ENCODE results near the gene LIF. TPM values are rescaled to one million over a fixed set of nuclear protein-coding genes. Genes with fewer than 3 reads are reported as not detected.
"Not testable (repeated sequence)": the region's sequence is repeated elsewhere in the genome, so short reads cannot be mapped to it uniquely, and the experiment has no call there.

The LIF gene
- polyA plus RNA-seq, 6 donors from 2014 or later, result not detected

GRCh38 chr22:30209642-30210041, 36.9 kb downstream of the LIF start:
- Mint-ChIP-seq H3K4me3 (no peak overlapping the region), H3K27me3 (peaks cover 11 to 14% (median 13%) of the 10 kb centered on the region in 3 donors), H3K27ac (no peak overlapping the region), H3K36me3 (no peaks in the 10 kb centered on the region), H3K4me1 (peaks cover 0 to 6% (median 3%) of the 10 kb centered on the region in 3 donors), H3K9me3 (peaks cover 0 to 2% (median 0%) of the 10 kb centered on the region in 7 donors)
- ATAC-seq (ENCODE audit: low read depth in 2 of 2), result no peak
- DNase-seq, result no peak

- no peak for DNase-seq
- Mint-ChIP-seq H3K4me3 (no peak overlapping the region), H3K27ac (peak overlapping the region in 1 of 6 donors; percentile 2), H3K27me3 (peaks cover 11 to 14% (median 13%) of the 10 kb centered on the region in 3 donors), H3K36me3 (no peaks in the 10 kb centered on the region), H3K9me3 (peaks cover 0 to 2% (median 0%) of the 10 kb centered on the region in 7 donors), H3K4me1 (peaks cover 0 to 6% (median 3%) of the 10 kb centered on the region in 3 donors)
- ATAC-seq (ENCODE audit: low read depth in 2 of 2), result no peak
Observed at GRCh38 chr22:30208631-30209603, 37.6 kb downstream of the LIF start.

GRCh38 chr22:30206944-30207343, 39.6 kb downstream of the LIF start:
- H3K9me3 Mint-ChIP-seq, result peaks cover 0 to 2% (median 0%) of the 10 kb centered on the region in 7 donors
- DNase-seq (no peak), ATAC-seq (ENCODE audit: low read depth in 2 of 2) (no peak)
- H3K36me3 Mint-ChIP-seq, result no peaks in the 10 kb centered on the region
- H3K27me3 Mint-ChIP-seq, result peaks cover 4 to 8% (median 6%) of the 10 kb centered on the region in 3 donors
- no peak overlapping the region for H3K4me3 Mint-ChIP-seq
- no peak overlapping the region for H3K27ac Mint-ChIP-seq
- H3K4me1 Mint-ChIP-seq, result peaks cover 0 to 3% (median 0%) of the 10 kb centered on the region in 3 donors

GRCh38 chr22:30205281-30206115, 41.1 kb downstream of the LIF start:
- ATAC-seq (ENCODE audit: low read depth in 2 of 2) (no peak), DNase-seq (no peak)
- Mint-ChIP-seq H3K4me3 (no peak overlapping the region), H3K4me1 (peaks cover 0 to 3% (median 0%) of the 10 kb centered on the region in 3 donors), H3K27me3 (no peaks in the 10 kb centered on the region), H3K9me3 (no peaks in the 10 kb centered on the region), H3K27ac (peak overlapping the region in 3 of 6 donors; percentile 6 to 79 (median 53)), H3K36me3 (no peaks in the 10 kb centered on the region)

- DNase-seq (no peak), ATAC-seq (ENCODE audit: low read depth in 2 of 2) (no peak)
- H3K27ac Mint-ChIP-seq, result no peak overlapping the region
- H3K27me3 Mint-ChIP-seq, result no peaks in the 10 kb centered on the region
- no peaks in the 10 kb centered on the region for H3K9me3 Mint-ChIP-seq
- no peak overlapping the region for H3K4me3 Mint-ChIP-seq
- no peaks in the 10 kb centered on the region for H3K36me3 Mint-ChIP-seq
- H3K4me1 Mint-ChIP-seq, result peaks cover 0 to 3% (median 0%) of the 10 kb centered on the region in 3 donors
Observed at GRCh38 chr22:30204742-30205111, 41.8 kb downstream of the LIF start.

- Mint-ChIP-seq H3K27ac (no peak overlapping the region), H3K4me3 (no peak overlapping the region), H3K4me1 (peaks cover 0 to 1% (median 0%) of the 10 kb centered on the region in 3 donors), H3K9me3 (no peaks in the 10 kb centered on the region), H3K27me3 (no peaks in the 10 kb centered on the region), H3K36me3 (no peaks in the 10 kb centered on the region)
- no peak for DNase-seq
- no peak for ATAC-seq (ENCODE audit: low read depth in 2 of 2)
Observed at GRCh38 chr22:30204015-30204741, 42.4 kb downstream of the LIF start.

- no peaks in the 10 kb centered on the region for H3K9me3 Mint-ChIP-seq
- no peak for DNase-seq
Observed at GRCh38 chr22:30202531-30203006, 44.0 kb downstream of the LIF start.

GRCh38 chr22:30201945-30202344, 44.6 kb downstream of the LIF start:
- no peaks in the 10 kb centered on the region for H3K36me3 Mint-ChIP-seq
- H3K4me3 Mint-ChIP-seq, result no peak overlapping the region
- no peaks in the 10 kb centered on the region for H3K27me3 Mint-ChIP-seq
- ATAC-seq (ENCODE audit: low read depth in 2 of 2) (no peak), DNase-seq (no peak)
- H3K4me1 Mint-ChIP-seq, result peaks cover 0 to 2% (median 2%) of the 10 kb centered on the region in 3 donors
- no peaks in the 10 kb centered on the region for H3K9me3 Mint-ChIP-seq
- H3K27ac Mint-ChIP-seq, result no peak overlapping the region

More at GRCh38 chr22:30202531-30203006, 44.0 kb downstream of the LIF start:
- ATAC-seq (ENCODE audit: low read depth in 2 of 2), result no peak
- no peaks in the 10 kb centered on the region for H3K36me3 Mint-ChIP-seq
- H3K4me1 Mint-ChIP-seq, result peaks cover 0 to 2% (median 0%) of the 10 kb centered on the region in 3 donors
- H3K27ac Mint-ChIP-seq, result peak overlapping the region in 1 of 6 donors; percentile 33
- no peaks in the 10 kb centered on the region for H3K27me3 Mint-ChIP-seq
- no peak overlapping the region for H3K4me3 Mint-ChIP-seq

- H3K27me3 Mint-ChIP-seq; H3K4me3 Mint-ChIP-seq; H3K9me3 Mint-ChIP-seq; H3K36me3 Mint-ChIP-seq; DNase-seq; H3K27ac Mint-ChIP-seq; ATAC-seq (ENCODE audit: low read depth in 2 of 2): not testable (repeated sequence)
- H3K4me1 Mint-ChIP-seq, result peaks cover 8 to 12% (median 12%) of the 10 kb centered on the region in 3 donors
Observed at GRCh38 chr22:30200905-30201304, 45.7 kb downstream of the LIF start.

GRCh38 chr22:30198921-30199320, 47.6 kb downstream of the LIF start:
- H3K9me3 Mint-ChIP-seq, result no peaks in the 10 kb centered on the region
- ATAC-seq (ENCODE audit: low read depth in 2 of 2) (no peak), DNase-seq (no peak)
- peak overlapping the region in 1 of 6 donors; percentile 60 for H3K27ac Mint-ChIP-seq
- H3K36me3 Mint-ChIP-seq, result no peaks in the 10 kb centered on the region
- no peaks in the 10 kb centered on the region for H3K27me3 Mint-ChIP-seq
- H3K4me1 Mint-ChIP-seq, result peaks cover 16 to 19% (median 19%) of the 10 kb centered on the region in 3 donors
- H3K4me3 Mint-ChIP-seq, result no peak overlapping the region

- H3K36me3 Mint-ChIP-seq, result no peaks in the 10 kb centered on the region
- ATAC-seq (ENCODE audit: low read depth in 2 of 2) (no peak), DNase-seq (no peak)
- H3K9me3 Mint-ChIP-seq, result no peaks in the 10 kb centered on the region
- H3K4me3 Mint-ChIP-seq, result no peak overlapping the region
- peaks cover 20 to 22% (median 20%) of the 10 kb centered on the region in 3 donors for H3K4me1 Mint-ChIP-seq
- no peaks in the 10 kb centered on the region for H3K27me3 Mint-ChIP-seq
- peak overlapping the region in 1 of 6 donors; percentile 60 for H3K27ac Mint-ChIP-seq
Observed at GRCh38 chr22:30198152-30198825, 48.3 kb downstream of the LIF start.

- Mint-ChIP-seq H3K36me3 (no peaks in the 10 kb centered on the region), H3K4me1 (peaks cover 29 to 31% (median 29%) of the 10 kb centered on the region in 3 donors), H3K27ac (peak overlapping the region in 1 of 6 donors; percentile 19), H3K27me3 (no peaks in the 10 kb centered on the region), H3K9me3 (peaks cover 0 to 2% (median 0%) of the 10 kb centered on the region in 7 donors), H3K4me3 (no peak overlapping the region)
- DNase-seq (no peak), ATAC-seq (ENCODE audit: low read depth in 2 of 2) (no peak)
Observed at GRCh38 chr22:30197389-30197788, 49.2 kb downstream of the LIF start.

Measured in naive B cell (primary cell).